ENCODE results near the gene FOXK1. TPM values are rescaled to one million over a fixed set of nuclear protein-coding genes. Genes with fewer than 3 reads are reported as not detected.
A peak's percentile ranks its signal among the peaks of the same experiment; 100 is the strongest.

FOXK1 gene
- total and polyA plus RNA-seq, 2 of the 13 experiments (the other 11 are each of a cell fraction or from before 2014, with no cell fraction given), result 4.6 to 8.8 TPM

GRCh38 chr7:4641667-4642467 lies 40.2 kb upstream of the FOXK1 start (continued):
- TF ChIP-seq AHDC1 (CRISPR knock-in tag; IDR thresholded peaks at IDR 0.05; ENCODE audit: borderline replicate concordance), result no peak; the same call in 1 of the 2 replicates
- peak; percentile 75; the same call in 1 of the 2 replicates for TF ChIP-seq ZNF788 (CRISPR knock-in tag; IDR thresholded peaks at IDR 0.05; ENCODE audit: borderline replicate concordance)
- 0 out of 2 replicates have a peak, but pooled peaks have one; percentile 35 for TF ChIP-seq NCOA2 (CRISPR knock-in tag; IDR thresholded peaks at IDR 0.05)
- TF ChIP-seq ZNF432 (CRISPR knock-in tag; IDR thresholded peaks at IDR 0.05; ENCODE audit: borderline replicate concordance), result no peak
- peak; percentile 60 for TF ChIP-seq CBX1 (IDR thresholded peaks at IDR 0.05; ENCODE audit: low read depth)
- peak; percentile 75 for TF ChIP-seq ZNF879 (CRISPR knock-in tag; IDR thresholded peaks at IDR 0.05)
- TF ChIP-seq, protein P1, sequence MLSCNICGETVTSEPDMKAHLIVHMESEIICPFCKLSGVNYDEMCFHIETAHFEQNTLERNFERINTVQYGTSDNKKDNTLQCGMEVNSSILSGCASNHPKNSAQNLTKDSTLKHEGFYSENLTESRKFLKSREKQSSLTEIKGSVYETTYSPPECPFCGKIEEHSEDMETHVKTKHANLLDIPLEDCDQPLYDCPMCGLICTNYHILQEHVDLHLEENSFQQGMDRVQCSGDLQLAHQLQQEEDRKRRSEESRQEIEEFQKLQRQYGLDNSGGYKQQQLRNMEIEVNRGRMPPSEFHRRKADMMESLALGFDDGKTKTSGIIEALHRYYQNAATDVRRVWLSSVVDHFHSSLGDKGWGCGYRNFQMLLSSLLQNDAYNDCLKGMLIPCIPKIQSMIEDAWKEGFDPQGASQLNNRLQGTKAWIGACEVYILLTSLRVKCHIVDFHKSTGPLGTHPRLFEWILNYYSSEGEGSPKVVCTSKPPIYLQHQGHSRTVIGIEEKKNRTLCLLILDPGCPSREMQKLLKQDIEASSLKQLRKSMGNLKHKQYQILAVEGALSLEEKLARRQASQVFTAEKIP (CRISPR knock-in tag; IDR thresholded peaks at IDR 0.05; ENCODE audit: borderline replicate concordance), result no peak
- TF ChIP-seq HNRNPUL1 (IDR thresholded peaks at IDR 0.05; ENCODE audit: low read depth, low read length), result 0 out of 2 replicates have a peak, but pooled peaks have one; percentile 26
- TF ChIP-seq TMF1 (CRISPR knock-in tag; IDR thresholded peaks at IDR 0.05; ENCODE audit: low read depth), result peak; percentile 99
- peak; percentile 96 for TF ChIP-seq FOXC1 (CRISPR knock-in tag; IDR thresholded peaks at IDR 0.05; ENCODE audit: borderline replicate concordance)
- TF ChIP-seq ISL2 (CRISPR knock-in tag; IDR thresholded peaks at IDR 0.05), result peak; percentile 49; the same call in 1 of the 2 replicates
- TF ChIP-seq TAF15 (IDR thresholded peaks at IDR 0.05; ENCODE audit: low read depth, low read length, poor library complexity, severe bottlenecking), result peak; percentile 45
- peak; percentile 33; the same call in 1 of the 2 replicates for TF ChIP-seq SMYD3 (CRISPR knock-in tag; IDR thresholded peaks at IDR 0.05)
- peak; percentile 88 for TF ChIP-seq ZBTB7A (CRISPR knock-in tag; IDR thresholded peaks at IDR 0.05)
- TF ChIP-seq SRSF9 (IDR thresholded peaks at IDR 0.05; ENCODE audit: borderline replicate concordance, insufficient read depth, low read depth, low read length, poor library complexity, severe bottlenecking), result no peak
- peak; percentile 80; the same call in 1 of the 2 replicates for TF ChIP-seq MTF2 (CRISPR knock-in tag; IDR thresholded peaks at IDR 0.05; ENCODE audit: borderline replicate concordance)
- peak; percentile 36; the same call in 1 of the 2 replicates for TF ChIP-seq ZNF557 (CRISPR knock-in tag; IDR thresholded peaks at IDR 0.05)
- TF ChIP-seq PAWR (CRISPR knock-in tag; IDR thresholded peaks at IDR 0.05; ENCODE audit: borderline replicate concordance), result no peak
- TF ChIP-seq ZEB1 (IDR thresholded peaks at IDR 0.05; ENCODE audit: insufficient replicate concordance, low read depth), result no peak
- no peak for TF ChIP-seq MATR3 (CRISPR knock-in tag; IDR thresholded peaks at IDR 0.05)
- TF ChIP-seq DNMT1 (CRISPR knock-in tag; IDR thresholded peaks at IDR 0.05), result peak; percentile 91
- TF ChIP-seq AGO1 (IDR thresholded peaks at IDR 0.05; ENCODE audit: low read depth, low read length, poor library complexity, severe bottlenecking), result peak; percentile 75

All from HepG2 (cell line).